Progenitor cell of endocrine pancreas (in vitro differentiated cells): ENCODE measurements around the gene XYLB. TPM values are rescaled to one million over a fixed set of nuclear protein-coding genes. Genes with fewer than 3 reads are reported as not detected.
"Not testable (repeated sequence)": the region's sequence is repeated elsewhere in the genome, so short reads cannot be mapped to it uniquely, and the experiment has no call there.

ENCODE experiments used
- DNase-seq: peaks from one replicate; pipeline ENCODE4 v3.0.0; 2021; ENCODE audit warnings: low spot score; ENCODE audit not compliant: unreplicated experiment
- H3K27ac Mint-ChIP-seq: 2 replicates; pipeline ENCODE4 v1.8.0; 2021; ENCODE audit warnings: mild to moderate bottlenecking, moderate library complexity, mixed read lengths
- H3K27me3 Mint-ChIP-seq: 2 replicates; pipeline ENCODE4 v1.8.0; 2021; ENCODE audit warnings: mixed read lengths
- H3K36me3 Mint-ChIP-seq: 2 replicates; pipeline ENCODE4 v1.8.0; 2022; ENCODE audit warnings: mixed read lengths; ENCODE audit not compliant: insufficient read depth
- H3K4me1 Mint-ChIP-seq: 2 replicates; pipeline ENCODE4 v1.8.0; 2021; ENCODE audit warnings: low read depth, mixed read lengths
- H3K4me3 Mint-ChIP-seq: 2 replicates; pipeline ENCODE4 v1.8.0; 2021; ENCODE audit warnings: low read depth, mild to moderate bottlenecking, moderate library complexity, mixed read lengths
- H3K9me3 Mint-ChIP-seq: 2 replicates; pipeline ENCODE4 v1.8.0; 2021; ENCODE audit warnings: low read depth, mixed read lengths
- long read RNA-seq: library from polyadenylated mRNA; unstranded; transcript quantifications from one replicate; pipeline ENCODE4 v2.0.0, GENCODE V29; 2020
- total RNA-seq: library from RNA; stranded (reverse); gene quantifications from 2 replicates; pipeline ENCODE4 v1.2.1, GENCODE V29; 2021
- TF ChIP-seq, protein P1 (sequence below): fragments of 200-600 bp; sonication (generic); IDR thresholded peaks from one replicate; pipeline ENCODE4 v1.5.0; 2021; ENCODE audit warnings: antibody characterized with exemption, mild to moderate bottlenecking; ENCODE audit not compliant: unreplicated experiment

Gene XYLB
- 4.0 and 7.0 TPM in 2 replicates for total RNA-seq
- long read RNA-seq, partial matches to known transcripts: 2 of 8 reads
- long read RNA-seq, other reads (novel, unspliced or antisense): 6 of 8 reads

DNA sequence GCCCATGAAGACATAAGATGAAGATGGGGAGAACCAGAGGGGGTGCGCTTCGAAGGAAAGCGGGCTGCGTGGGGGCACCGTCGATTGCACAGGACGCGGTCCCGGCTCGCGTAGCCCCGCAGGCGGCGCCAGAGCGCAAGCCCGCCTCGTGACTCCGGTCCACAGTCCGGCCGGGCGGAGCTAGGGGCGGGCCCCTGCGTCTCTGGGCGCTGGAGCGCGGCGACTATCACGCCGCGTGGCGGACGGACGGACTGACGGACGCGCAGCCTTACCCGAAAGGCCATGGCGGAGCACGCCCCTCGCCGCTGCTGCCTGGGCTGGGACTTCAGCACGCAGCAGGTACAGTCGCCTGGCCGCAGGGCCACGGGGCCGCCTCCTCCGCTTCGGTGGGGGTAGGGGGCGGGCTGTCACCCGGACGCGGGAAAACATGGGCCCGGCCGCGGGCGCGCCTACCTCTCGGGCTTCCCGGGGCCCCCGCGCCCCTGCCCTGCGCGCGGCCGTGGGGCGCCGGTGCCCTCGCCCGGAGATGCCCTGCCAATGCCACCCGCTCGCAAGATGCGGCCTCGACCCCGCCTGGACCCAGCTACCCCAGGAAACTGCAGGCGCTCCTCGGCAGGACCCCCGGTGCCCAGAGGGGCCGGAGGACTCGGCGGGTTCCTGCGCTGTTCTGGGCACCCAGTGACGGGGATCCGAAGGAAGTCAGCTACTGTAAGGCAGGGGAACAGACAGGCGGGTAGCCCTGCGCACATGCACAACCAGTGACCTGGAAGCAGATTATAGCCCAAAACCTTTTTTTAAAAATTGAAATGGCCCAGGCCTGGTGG, at the start of gene XYLB:
XYLB (plus strand) TSS at position 199 of the 824 bp plus-strand sequence; CDS start at position 283, 84 bp downstream.
- Mint-ChIP-seq H3K4me1 (peaks cover 4% of the 10 kb centered on the region), H3K27ac (peak within 1 kb of the TSS; percentile 53), H3K4me3 (peak within 1 kb of the TSS; percentile 71), H3K36me3 (no peaks in the 10 kb centered on the region), H3K27me3 (no peaks in the 10 kb centered on the region), H3K9me3 (peaks cover 3% of the 10 kb centered on the region)
- peak; percentile 77 for DNase-seq
- TF ChIP-seq, protein P1, sequence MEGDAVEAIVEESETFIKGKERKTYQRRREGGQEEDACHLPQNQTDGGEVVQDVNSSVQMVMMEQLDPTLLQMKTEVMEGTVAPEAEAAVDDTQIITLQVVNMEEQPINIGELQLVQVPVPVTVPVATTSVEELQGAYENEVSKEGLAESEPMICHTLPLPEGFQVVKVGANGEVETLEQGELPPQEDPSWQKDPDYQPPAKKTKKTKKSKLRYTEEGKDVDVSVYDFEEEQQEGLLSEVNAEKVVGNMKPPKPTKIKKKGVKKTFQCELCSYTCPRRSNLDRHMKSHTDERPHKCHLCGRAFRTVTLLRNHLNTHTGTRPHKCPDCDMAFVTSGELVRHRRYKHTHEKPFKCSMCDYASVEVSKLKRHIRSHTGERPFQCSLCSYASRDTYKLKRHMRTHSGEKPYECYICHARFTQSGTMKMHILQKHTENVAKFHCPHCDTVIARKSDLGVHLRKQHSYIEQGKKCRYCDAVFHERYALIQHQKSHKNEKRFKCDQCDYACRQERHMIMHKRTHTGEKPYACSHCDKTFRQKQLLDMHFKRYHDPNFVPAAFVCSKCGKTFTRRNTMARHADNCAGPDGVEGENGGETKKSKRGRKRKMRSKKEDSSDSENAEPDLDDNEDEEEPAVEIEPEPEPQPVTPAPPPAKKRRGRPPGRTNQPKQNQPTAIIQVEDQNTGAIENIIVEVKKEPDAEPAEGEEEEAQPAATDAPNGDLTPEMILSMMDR: peak; percentile 85

GRCh38 chr3:38297053-38297452, 49.5 kb upstream of the XYLB start:
- H3K4me1 Mint-ChIP-seq, DNase-seq, H3K27me3 Mint-ChIP-seq, H3K36me3 Mint-ChIP-seq, H3K27ac Mint-ChIP-seq, H3K4me3 Mint-ChIP-seq, H3K9me3 Mint-ChIP-seq: not testable (repeated sequence)

- no peaks in the 10 kb centered on the region for H3K27me3 Mint-ChIP-seq
- no peak overlapping the region for H3K4me3 Mint-ChIP-seq
- peaks cover 3% of the 10 kb centered on the region for H3K9me3 Mint-ChIP-seq
- TF ChIP-seq, protein P1: no peak
- DNase-seq: no peak
- peaks cover 10% of the 10 kb centered on the region for H3K4me1 Mint-ChIP-seq
- no peak overlapping the region for H3K27ac Mint-ChIP-seq
- H3K36me3 Mint-ChIP-seq: no peaks in the 10 kb centered on the region
These were observed 49.0 kb upstream of the XYLB start for GRCh38 chr3:38297537-38297936.

DNA sequence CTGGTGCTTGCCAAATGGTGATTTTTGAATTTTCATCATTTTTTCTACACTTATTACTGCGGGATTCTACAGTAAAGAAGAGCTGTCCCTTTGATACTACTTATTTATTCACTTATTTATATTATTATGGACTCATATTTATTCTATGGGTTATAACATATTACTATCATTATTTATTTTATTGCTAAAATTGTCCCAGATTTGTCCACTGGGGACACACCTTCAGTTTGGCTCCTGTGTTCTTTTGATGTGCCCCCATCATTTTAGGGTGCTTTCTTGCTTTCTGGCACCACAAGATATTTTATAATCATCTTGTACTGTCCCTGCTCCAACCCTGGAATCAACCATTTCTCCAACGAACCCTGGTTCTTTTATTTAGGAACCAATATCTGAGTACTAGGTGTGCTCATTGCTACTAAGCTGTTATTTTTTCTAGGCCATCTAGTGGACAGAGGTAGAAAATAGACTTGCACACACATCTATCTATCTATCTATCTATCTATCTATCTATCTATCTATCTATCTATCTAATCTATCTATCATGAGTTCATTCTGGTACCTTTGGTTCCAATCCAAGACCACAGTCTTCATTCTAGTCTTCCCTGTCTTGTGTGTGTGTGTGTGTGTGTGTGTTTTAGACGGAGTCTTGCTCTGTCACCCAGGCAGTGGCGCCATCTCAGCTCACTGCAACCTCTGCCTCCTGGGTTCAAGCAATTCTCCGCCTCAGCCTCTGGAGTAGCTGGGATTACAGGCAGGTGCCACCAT, 48.5 kb upstream of the XYLB start:
- Mint-ChIP-seq H3K9me3 (peaks cover 3% of the 10 kb centered on the region), H3K27me3 (no peaks in the 10 kb centered on the region), H3K36me3 (no peaks in the 10 kb centered on the region), H3K4me3 (no peak overlapping the region), H3K27ac (no peak overlapping the region), H3K4me1 (peaks cover 10% of the 10 kb centered on the region)
- TF ChIP-seq, protein P1: peak; percentile 42
- no peak for DNase-seq

DNA sequence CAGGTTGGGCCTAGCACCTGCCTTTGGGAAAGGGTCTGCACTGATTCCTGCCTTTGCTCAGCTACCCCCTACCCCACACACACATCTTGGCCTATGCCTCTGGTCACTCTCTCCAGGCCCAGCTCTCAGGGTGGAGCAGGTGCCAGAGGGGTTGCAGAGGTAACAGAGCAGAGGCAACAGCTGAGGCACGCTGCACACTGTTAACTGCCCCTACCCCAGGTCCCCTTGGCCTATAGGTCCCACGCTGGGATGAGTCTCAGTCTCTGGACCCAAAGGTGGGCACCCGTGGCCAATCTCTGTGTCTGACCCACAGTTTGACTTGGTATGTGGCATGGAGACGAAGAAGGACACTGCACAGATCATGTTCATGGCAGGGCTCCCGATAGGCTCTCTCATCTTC, 39.6 kb upstream of the XYLB start:
- Mint-ChIP-seq H3K9me3 (peaks cover 3% of the 10 kb centered on the region), H3K36me3 (no peaks in the 10 kb centered on the region), H3K4me1 (peaks cover 1% of the 10 kb centered on the region), H3K4me3 (no peak overlapping the region), H3K27me3 (peaks cover 12% of the 10 kb centered on the region), H3K27ac (no peak overlapping the region)
- no peak for DNase-seq
- TF ChIP-seq, protein P1: no peak
